ENCODE results near the gene TTC27.
"Not testable (repeated sequence)": the region's sequence is repeated elsewhere in the genome, so short reads cannot be mapped to it uniquely, and the experiment has no call there.

Gene TTC27

GRCh38 chr2:32820088-32820487 lies 192.2 kb downstream of the TTC27 start:
- DNase-seq = no peak

GRCh38 chr2:32820701-32821100 lies 192.9 kb downstream of the TTC27 start:
- no peak for DNase-seq

- DNase-seq = no peak
These were observed 196.4 kb downstream of the TTC27 start for GRCh38 chr2:32824070-32824809.

GRCh38 chr2:32825291-32825712 lies 197.5 kb downstream of the TTC27 start:
- DNase-seq = no peak

- DNase-seq = no peak
These were observed 202.3 kb downstream of the TTC27 start for GRCh38 chr2:32830196-32830595.

- no peak for DNase-seq
These were observed 205.0 kb downstream of the TTC27 start for GRCh38 chr2:32832821-32833220.

DNA sequence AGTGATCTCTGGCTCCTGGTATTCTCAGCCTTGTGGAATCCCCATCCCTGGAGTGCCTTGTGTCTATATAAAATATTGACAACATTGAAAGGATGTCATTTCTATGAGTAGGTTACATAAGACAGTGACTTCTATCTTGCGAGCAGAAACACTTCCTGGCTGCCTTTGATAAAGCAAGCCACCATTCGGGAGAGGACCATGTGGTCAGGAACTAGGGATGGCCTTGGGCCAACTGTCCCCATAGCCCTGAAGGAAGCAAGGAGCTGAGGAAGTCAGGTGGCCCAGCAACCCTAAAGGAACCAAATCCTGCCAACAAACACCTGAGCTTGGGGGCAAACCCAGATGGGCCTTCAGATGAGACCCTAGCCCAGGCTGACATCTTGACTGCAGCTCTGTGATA lies 205.9 kb downstream of the TTC27 start:
- no peak for DNase-seq

DNA sequence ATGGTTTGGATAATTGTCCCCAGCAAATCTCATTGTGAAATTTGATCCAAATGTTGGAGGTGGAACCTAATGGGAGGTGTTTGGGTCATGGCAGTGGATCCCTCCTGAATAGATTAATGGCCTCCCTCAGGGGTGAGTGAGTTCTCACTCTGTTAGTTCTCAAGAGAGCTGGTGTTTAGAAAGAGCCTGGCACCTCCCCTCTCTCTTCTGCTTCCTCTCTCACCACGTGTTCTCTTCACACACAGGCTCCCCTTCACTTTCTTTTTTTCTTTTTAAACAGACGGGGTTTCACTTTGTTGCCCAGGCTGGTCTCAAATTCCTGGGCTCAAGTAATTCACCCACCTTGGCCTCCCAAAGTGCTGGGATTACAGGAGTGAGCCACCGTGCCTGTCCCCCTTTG lies 207.3 kb downstream of the TTC27 start:
- DNase-seq = no peak

- DNase-seq = no peak
These were observed 209.1 kb downstream of the TTC27 start for GRCh38 chr2:32836933-32837332.

DNA sequence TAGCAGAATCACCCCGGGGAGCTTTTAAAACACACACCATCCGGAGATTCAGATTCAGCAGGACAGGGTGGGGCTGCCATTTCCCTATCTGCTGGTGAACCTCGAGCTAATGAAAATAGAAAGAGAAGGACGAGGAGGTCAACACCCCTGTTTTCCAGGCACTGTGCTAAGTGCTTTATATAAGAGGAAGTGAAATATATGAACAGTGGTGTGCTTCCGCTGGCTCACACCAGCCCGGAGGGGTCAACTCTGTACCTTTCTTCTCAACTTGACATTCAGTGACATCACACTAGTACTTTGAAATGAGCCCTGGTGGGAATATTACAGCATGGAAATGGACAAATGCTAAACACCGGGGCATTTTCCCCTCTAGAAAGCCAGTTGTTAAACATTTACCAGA lies 210.6 kb downstream of the TTC27 start:
- no peak for DNase-seq

GRCh38 chr2:32838949-32839348 lies 211.1 kb downstream of the TTC27 start:
- no peak for DNase-seq

DNA sequence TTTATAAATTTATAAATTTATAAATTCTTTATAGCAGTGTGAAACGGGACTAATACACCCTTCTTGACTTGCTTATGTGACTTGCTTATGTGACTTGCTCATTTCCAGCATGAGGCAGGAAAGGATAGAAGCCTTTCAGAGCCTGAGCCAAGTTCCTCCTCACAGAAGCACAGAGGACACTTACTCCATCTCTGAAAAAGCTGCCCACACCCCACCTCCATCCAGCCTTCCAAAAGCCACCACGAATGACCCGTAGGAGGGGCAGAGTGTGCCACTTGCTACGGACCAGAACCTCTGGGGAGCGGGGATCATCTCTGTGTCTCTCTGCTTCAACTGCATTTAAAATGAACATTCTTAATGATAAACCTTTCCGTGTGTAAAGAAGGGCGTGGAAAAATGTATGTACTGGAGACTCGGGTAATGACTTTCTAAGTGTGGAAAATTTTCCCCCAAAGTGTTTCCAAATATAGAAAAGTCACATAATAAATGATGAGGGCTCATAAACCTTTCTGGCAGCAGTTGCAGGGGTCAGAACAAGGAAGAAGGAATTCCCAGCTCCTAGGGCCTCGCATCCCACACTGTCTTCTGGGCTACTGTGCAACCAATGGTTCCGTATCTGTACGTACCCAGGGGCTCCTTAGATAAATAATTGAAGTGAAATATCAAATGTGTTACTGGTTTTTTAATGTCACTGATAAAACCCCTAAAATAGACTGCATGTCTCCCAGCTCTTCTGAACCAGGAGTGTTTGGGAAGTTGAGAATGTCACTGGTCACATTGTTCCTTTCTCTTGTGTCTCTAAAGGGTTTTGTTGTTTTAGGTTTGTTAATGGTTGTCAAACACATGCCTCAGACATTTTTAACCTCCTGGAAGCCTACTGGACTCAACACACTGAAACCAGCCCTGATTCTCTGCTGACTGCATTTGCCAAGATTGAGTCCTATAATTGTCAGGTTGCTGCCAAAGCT lies 214.4 kb downstream of the TTC27 start:
- no peak for DNase-seq

GRCh38 chr2:32843699-32844098 lies 215.8 kb downstream of the TTC27 start:
- no peak for DNase-seq

DNA sequence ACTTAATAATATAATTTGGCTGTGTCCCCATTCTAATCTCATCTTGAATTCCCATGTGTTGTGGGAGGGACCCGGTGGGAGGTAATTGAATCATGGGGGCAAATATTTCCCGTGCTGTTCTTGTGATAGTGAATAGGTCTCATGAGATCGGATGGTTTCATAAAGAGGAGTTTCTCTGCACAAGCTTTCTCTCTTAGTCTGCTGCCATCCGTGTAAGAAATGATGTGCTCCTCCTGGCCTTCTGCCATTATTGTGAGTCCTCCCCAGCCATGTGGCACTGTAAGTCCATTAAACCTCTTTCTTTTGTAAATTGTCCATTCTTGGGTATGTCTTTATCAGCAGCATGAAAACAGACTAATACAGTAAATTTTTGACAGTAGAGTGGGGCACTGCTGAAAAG lies 216.4 kb downstream of the TTC27 start:
- no peak for DNase-seq

- DNase-seq = not testable (repeated sequence)
These were observed 218.4 kb downstream of the TTC27 start for GRCh38 chr2:32846274-32846673.

DNA sequence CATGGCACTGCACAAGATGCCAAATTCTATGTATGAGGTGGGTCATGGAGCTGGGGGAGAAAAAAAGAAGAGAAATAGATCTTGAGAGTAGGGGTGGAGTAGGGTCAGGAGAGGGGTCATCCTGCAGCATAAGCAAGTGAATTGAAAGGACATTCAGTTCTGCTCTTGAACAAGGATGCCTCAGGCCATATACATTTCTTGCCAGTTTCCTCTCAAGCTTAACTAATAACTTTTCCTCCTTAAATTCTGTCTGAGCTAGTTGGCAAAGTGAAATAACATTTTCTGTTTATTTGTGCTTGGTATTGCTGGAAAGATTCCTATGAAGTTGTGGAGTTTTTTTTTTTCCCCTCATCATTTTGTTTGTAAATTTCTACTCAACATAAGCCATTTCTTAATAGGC lies 219.9 kb downstream of the TTC27 start:
- no peak for DNase-seq

DNA sequence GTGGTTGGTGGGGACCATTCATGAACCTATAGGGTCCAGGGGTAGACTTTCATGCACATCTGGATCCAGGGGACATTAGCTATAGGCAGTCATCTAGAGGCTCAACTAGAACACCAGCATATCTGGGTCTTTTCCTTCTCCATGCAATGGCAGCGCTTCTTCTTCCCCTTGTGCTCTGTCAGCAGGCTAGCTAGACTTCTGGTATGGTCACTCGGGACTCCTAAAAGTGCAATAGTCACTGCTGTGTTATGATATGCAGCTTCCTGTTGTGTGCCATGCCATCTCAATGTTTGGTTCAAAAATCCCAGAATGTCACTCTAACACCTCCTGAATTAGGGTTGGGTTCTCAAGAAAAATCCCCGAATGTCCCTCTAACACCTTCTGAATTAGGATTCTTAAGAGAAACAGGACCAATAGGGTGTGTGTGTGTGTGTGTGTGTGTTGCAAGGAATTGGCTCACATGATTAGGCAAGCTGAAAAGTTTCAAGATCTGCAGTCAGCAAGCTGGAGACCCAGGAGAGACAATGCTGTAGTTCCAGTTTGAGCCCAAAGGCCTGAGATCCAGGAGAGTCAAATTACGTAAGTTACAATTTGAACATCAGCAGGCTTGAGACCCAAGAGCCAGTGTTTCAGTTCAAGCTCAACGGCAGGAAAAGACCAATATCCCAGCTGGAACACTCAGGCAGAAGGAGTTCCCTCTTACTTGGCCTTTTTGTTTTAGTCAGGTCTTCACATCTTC lies 221.8 kb downstream of the TTC27 start:
- DNase-seq = no peak

GRCh38 chr2:32851777-32852439 lies 224.1 kb downstream of the TTC27 start:
- DNase-seq = no peak

DNA sequence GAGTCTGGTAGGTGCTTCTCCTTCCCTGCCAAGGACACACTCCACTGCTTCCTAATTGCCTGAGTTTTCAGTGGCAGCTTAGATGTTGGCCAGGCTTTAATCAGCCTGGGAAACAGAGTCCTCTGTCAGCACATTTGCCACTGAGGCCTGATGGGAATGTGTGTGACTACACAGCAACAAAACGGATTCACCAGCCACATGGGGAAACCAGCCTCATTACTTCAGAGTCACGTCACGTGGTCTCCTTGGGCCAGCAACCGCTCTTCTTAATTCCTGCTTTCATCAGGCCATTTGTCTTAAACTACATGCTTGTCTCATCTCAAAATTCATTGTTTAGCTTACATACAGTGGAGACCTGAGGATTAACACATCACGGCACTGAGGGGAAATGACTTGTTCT lies 225.0 kb downstream of the TTC27 start:
- no peak for DNase-seq

DNA sequence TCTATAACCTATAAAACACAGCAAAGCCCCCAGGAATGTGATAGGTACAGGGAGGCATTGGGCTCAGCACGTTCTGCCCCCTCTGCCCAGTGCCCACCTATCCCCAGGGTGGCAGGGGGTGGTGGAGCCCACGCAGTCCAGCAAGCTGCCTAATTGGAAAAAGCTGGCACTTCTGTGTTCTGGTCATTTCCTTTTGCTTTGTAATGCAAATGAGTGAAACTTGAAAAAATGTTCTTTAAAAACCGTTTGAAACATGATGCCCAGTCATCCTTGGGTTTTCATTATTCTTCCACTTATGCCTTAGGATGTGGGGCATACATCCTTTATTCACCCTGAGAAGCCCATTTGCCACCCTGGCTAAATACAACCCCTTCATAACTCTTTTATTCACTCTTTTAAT lies 229.0 kb downstream of the TTC27 start:
- DNase-seq = no peak

DNA sequence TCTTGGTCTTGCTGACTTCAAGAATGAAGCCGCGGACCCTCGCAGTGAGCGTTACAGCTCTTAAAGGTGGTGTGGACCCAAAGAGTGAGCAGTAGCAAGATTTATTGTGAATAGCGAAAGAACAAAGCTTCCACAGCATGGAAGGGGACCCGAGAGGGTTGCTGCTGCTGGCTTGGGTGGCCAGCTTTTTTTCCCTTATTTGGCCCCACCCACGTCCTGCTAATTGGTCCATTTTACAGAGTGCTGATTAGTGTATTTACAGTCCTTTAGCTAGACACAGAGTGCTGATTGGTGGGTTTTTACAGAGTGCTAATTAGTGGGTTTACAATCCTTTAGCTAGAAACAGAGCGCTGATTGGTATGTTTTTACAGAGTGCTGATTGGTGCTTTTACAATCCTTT lies 230.9 kb downstream of the TTC27 start:
- no peak for DNase-seq

GRCh38 chr2:32860385-32860784 lies 232.5 kb downstream of the TTC27 start:
- no peak for DNase-seq

Measured in NCI-H1694 treated with DMSO at 0.1 percent for 48 hours (cell line).